HepG2 (cell line): ENCODE measurements around the gene KCTD14. TPM values are rescaled to one million over a fixed set of nuclear protein-coding genes. Genes with fewer than 3 reads are reported as not detected.

Experiments
- CHCHD3 ChIP-seq: sonication (generic); formaldehyde crosslinking; IDR thresholded peaks from 2 replicates; pipeline ENCODE4 v1.8.0; 2022; ENCODE audit warnings: mild to moderate bottlenecking, missing genetic modification reagents, moderate library complexity
- KLF9 ChIP-seq: IDR thresholded peaks from 2 replicates; pipeline ENCODE4 v1.6.1; 2016; ENCODE audit warnings: low read depth
- MAFK ChIP-seq, 2 experiments: IDR thresholded peaks in 1 of 2; conservative IDR thresholded peaks in 1 of 2; 2 replicates each; pipeline ENCODE4 v1.6.1; 2011; ENCODE audit warnings: improper control_type of control experiment in 2 of 2, low read length in 2 of 2
- PAX8 ChIP-seq: sonication (generic); formaldehyde crosslinking; IDR thresholded peaks from 2 replicates; pipeline ENCODE4 v1.8.0; 2022; ENCODE audit warnings: mild to moderate bottlenecking, missing genetic modification reagents, borderline replicate concordance
- PCBP1 ChIP-seq: fragments of 200-400 bp; formaldehyde crosslinking; IDR thresholded peaks from 2 replicates; pipeline ENCODE4 v1.6.1; 2017; ENCODE audit warnings: mild to moderate bottlenecking, low read depth, low read length, borderline replicate concordance
- PPARG ChIP-seq: conservative IDR thresholded peaks from 2 replicates; pipeline ENCODE4 v1.6.1; 2016; ENCODE audit warnings: missing biosample characterization, missing genetic modification reagents
- PRDM15 ChIP-seq: sonication (generic); formaldehyde crosslinking; IDR thresholded peaks from 2 replicates; pipeline ENCODE4 v1.4.0; 2020; ENCODE audit warnings: missing genetic modification reagents
- RNF2 ChIP-seq: fragments of 450-650 bp; conservative IDR thresholded peaks from 2 replicates; pipeline ENCODE4 v1.6.1; 2016; ENCODE audit warnings: low read depth
- SKI ChIP-seq: fragments of 450-650 bp; IDR thresholded peaks from one replicate; pipeline ENCODE4 v1.6.1; 2018; ENCODE audit warnings: mild to moderate bottlenecking; ENCODE audit not compliant: partially characterized antibody
- SP1 ChIP-seq, 2 experiments: fragments of 450-650 bp in 1 of 2; sonication (generic) in 1 of 2; formaldehyde crosslinking in 1 of 2; IDR thresholded peaks; 2 replicates each; pipeline versions ENCODE4 v1.4.0 to v1.6.1; 2016 to 2020; ENCODE audit warnings: missing genetic modification reagents in 1 of 2
- TAF15 ChIP-seq: fragments of 200-400 bp; formaldehyde crosslinking; IDR thresholded peaks from one replicate; pipeline ENCODE4 v1.6.1; 2018; ENCODE audit warnings: mild to moderate bottlenecking, low read depth, low read length; ENCODE audit not compliant: poor library complexity, severe bottlenecking
- ZBTB14 ChIP-seq: sonication (generic); formaldehyde crosslinking; IDR thresholded peaks from 2 replicates; pipeline ENCODE4 v1.4.0; 2020; ENCODE audit warnings: missing genetic modification reagents
- ZMYM2 ChIP-seq: sonication (generic); formaldehyde crosslinking; IDR thresholded peaks from 2 replicates; pipeline ENCODE4 v1.8.0; 2022; ENCODE audit warnings: mild to moderate bottlenecking, missing genetic modification reagents
- ZNF205 ChIP-seq: IDR thresholded peaks from 2 replicates; pipeline ENCODE4 v1.6.1; 2018; ENCODE audit warnings: missing biosample characterization, missing genetic modification reagents
- ZNF510 ChIP-seq: sonication (generic); formaldehyde crosslinking; IDR thresholded peaks from 2 replicates; pipeline ENCODE4 v1.4.0; 2020; ENCODE audit warnings: low read depth, mild to moderate bottlenecking, missing genetic modification reagents
- ZNF75D ChIP-seq: sonication (generic); formaldehyde crosslinking; IDR thresholded peaks from 2 replicates; pipeline ENCODE4 v1.8.1; 2023; ENCODE audit warnings: missing genetic modification reagents, mild to moderate bottlenecking, borderline replicate concordance
- polyA plus RNA-seq, 8 experiments: library from polyadenylated mRNA; depleted of rRNA in 3 of 8; stranded (reverse) in 7 of 8; unstranded in 1 of 8; fragments of >200 nt; fragmentation: Illumina TruSeq in 4 of 8; extraction: Trizol in 4 of 8; gene quantifications; 2 replicates each; pipeline versions ENCODE4 v1.2.1 to v1.2.3, GENCODE V29; 2011 to 2016; ENCODE audit warnings: low read depth in 4 of 8, missing spikeins in 1 of 8, mixed read lengths in 1 of 8; ENCODE audit not compliant: insufficient read depth in 1 of 8
- total RNA-seq, 5 experiments: library from RNA; depleted of rRNA; stranded (reverse); fragments of >200 nt; fragmentation: Illumina TruSeq; extraction: Trizol; gene quantifications; 2 replicates each; pipeline ENCODE4 v1.2.3, GENCODE V29; 2016; ENCODE audit warnings: low read depth in 1 of 5
- TF ChIP-seq, protein P1 (sequence below): sonication (generic); formaldehyde crosslinking; IDR thresholded peaks from 2 replicates; pipeline ENCODE4 v1.5.1; 2020; ENCODE audit warnings: mild to moderate bottlenecking, missing genetic modification reagents
- TF ChIP-seq, protein P2 (sequence below): sonication (generic); formaldehyde crosslinking; IDR thresholded peaks from 2 replicates; pipeline ENCODE4 v1.5.0; 2020; ENCODE audit warnings: missing genetic modification reagents

Gene KCTD14
- total and polyA plus RNA-seq, 2 of the 13 experiments (the other 11 are each of a cell fraction or from before 2014, with no cell fraction given) = 10.3 to 15.6 TPM

DNA sequence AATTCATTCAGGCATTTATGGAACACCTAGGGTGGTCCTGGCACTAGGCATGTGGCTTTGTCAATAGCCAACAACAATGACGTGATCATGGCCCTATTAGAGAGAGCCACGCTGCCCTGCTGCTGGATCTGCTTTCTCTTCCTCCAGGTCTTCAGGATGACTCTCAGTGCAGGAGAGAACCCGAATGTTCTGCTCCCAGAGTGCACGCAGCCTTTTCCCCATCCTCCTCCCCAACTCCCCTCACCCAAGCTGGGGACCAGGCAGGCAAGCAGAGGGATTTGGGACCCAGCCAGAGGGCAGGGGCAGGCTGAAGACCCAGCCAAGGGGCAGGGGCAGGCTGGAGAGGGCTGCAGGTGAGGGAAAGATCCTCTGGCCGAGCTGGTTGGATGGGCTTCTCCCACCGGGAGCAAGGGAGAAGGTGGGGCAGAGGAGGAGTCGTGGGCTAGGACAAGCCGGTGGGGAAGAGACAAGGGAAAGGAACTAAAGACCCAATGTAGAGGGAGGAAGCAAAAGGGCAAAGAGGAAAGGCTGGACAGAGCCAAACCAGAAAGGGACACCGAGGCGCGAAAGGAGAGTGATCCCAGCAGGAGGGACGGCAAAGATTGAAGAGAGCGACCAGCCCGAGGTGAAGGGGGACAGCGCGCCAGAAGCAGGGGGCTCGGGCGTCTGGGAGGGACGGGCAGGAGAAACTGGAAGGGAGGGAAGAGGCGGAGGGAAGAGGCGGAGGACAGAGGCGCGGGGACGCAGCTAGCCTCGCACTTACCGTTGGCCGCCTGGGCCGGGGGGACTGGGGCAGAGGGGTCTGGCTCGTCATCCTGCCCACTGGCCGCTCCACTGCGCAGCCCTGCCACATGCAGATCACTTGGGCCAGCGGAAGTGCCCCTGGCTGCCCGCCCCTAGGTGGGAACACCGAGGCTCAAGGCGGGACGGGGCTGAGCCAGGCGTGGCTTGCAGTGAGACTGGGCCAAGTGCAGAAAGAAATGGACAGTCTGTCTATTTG, at the start of gene KCTD14 (continued):
- TF ChIP-seq, protein P1, sequence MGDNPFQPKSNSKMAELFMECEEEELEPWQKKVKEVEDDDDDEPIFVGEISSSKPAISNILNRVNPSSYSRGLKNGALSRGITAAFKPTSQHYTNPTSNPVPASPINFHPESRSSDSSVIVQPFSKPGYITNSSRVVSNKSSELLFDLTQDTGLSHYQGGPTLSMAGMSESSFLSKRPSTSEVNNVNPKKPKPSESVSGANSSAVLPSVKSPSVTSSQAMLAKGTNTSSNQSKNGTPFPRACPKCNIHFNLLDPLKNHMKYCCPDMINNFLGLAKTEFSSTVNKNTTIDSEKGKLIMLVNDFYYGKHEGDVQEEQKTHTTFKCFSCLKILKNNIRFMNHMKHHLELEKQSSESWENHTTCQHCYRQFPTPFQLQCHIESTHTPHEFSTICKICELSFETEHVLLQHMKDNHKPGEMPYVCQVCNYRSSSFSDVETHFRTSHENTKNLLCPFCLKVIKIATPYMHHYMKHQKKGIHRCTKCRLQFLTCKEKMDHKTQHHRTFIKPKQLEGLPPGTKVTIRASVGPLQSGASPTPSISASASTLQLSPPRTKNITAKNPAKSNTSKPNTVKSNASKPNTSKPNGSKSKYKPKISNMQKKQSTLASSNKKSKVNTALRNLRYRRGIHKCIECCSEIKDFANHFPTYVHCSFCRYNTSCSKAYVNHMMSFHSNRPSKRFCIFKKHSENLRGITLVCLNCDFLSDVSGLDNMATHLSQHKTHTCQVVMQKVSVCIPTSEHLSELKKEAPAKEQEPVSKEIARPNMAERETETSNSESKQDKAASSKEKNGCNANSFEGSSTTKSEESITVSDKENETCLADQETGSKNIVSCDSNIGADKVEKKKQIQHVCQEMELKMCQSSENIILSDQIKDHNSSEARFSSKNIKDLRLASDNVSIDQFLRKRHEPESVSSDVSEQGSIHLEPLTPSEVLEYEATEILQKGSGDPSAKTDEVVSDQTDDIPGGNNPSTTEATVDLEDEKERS (CRISPR knock-in tag) = peak; percentile 80
- TF ChIP-seq SKI (no peak), ZBTB14 (no peak), ZNF205 (0 out of 2 replicates have a peak, but pooled peaks have one; percentile 31), PCBP1 (0 out of 2 replicates have a peak, but pooled peaks have one; percentile 46), MAFK (conservative IDR thresholded peaks at IDR 0.05 in 1 of 2, IDR thresholded peaks at IDR 0.05 in 1 of 2; ENCODE audit: low read length in 2 of 2) (no peak), PRDM15 (CRISPR knock-in tag) (peak; percentile 63), PPARG (CRISPR knock-in tag) (no peak; the same call in 1 of the 2 replicates), KLF9 (CRISPR knock-in tag) (0 out of 2 replicates have a peak, but pooled peaks have one; percentile 7), SP1 (IDR thresholded peaks at IDR 0.05) (no peak), SP1 (CRISPR knock-in tag; IDR thresholded peaks at IDR 0.05) (no peak), PAX8 (no peak), ZMYM2 (peak; percentile 54; the same call in 1 of the 2 replicates), ZNF510 (CRISPR knock-in tag) (0 out of 2 replicates have a peak, but pooled peaks have one; percentile 56), TAF15 (no peak), ZNF75D (CRISPR knock-in tag) (no peak), RNF2 (no peak), CHCHD3 (CRISPR knock-in tag) (no peak)
- TF ChIP-seq, protein P2, sequence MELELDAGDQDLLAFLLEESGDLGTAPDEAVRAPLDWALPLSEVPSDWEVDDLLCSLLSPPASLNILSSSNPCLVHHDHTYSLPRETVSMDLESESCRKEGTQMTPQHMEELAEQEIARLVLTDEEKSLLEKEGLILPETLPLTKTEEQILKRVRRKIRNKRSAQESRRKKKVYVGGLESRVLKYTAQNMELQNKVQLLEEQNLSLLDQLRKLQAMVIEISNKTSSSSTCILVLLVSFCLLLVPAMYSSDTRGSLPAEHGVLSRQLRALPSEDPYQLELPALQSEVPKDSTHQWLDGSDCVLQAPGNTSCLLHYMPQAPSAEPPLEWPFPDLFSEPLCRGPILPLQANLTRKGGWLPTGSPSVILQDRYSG (CRISPR knock-in tag) = no peak
